HUES48 (cell line): Measurements from ENCODE around the gene AIM2.
"Not testable (repeated sequence)": the region's sequence is repeated elsewhere in the genome, so short reads cannot be mapped to it uniquely, and the experiment has no call there.

Experiments used
- H3K27ac ChIP-seq: one replicate; pipeline ENCODE4 v1.7.0; 2013; ENCODE audit warnings: low read depth, low read length, inconsistent platforms
- H3K27me3 ChIP-seq: 2 replicates; pipeline ENCODE4 v1.6.1; 2013; ENCODE audit warnings: mild to moderate bottlenecking, low read length; ENCODE audit not compliant: control insufficient read depth, insufficient read depth
- H3K36me3 ChIP-seq: 2 replicates; pipeline ENCODE4 v1.6.1; 2013; ENCODE audit warnings: low read length; ENCODE audit not compliant: control insufficient read depth, insufficient read depth
- H3K4me1 ChIP-seq: 2 replicates; pipeline ENCODE4 v1.6.1; 2013; ENCODE audit warnings: mild to moderate bottlenecking, low read length; ENCODE audit not compliant: control insufficient read depth, insufficient read depth
- H3K4me3 ChIP-seq: 2 replicates; pipeline ENCODE4 v1.5.1; 2013; ENCODE audit warnings: mild to moderate bottlenecking, low read depth, low read length
- H3K9ac ChIP-seq: 2 replicates; pipeline ENCODE4 v1.6.1; 2013; ENCODE audit warnings: mild to moderate bottlenecking, low read depth, low read length, moderate library complexity
- H3K9me3 ChIP-seq: 2 replicates; pipeline ENCODE4 v1.6.1; 2013; ENCODE audit warnings: low read length; ENCODE audit not compliant: control insufficient read depth, insufficient read depth

The AIM2 gene

GRCh38 chr1:159076438-159077119, at the start of gene AIM2:
TSS of gene AIM2 (minus strand) at chr1:159076766. CDS start at chr1:159073499, 3,267 bp downstream.
- H3K4me1 ChIP-seq, result no peaks in the 10 kb centered on the region
- H3K9me3 ChIP-seq, result no peaks in the 10 kb centered on the region
- H3K9ac ChIP-seq, result no peak within 1 kb of the TSS
- H3K4me3 ChIP-seq, result no peak within 1 kb of the TSS
- no peaks in the 10 kb centered on the region for H3K36me3 ChIP-seq
- no peak within 1 kb of the TSS for H3K27ac ChIP-seq
- no peaks in the 10 kb centered on the region for H3K27me3 ChIP-seq

- Histone ChIP-seq H3K4me3 (no peak overlapping the region), H3K9me3 (no peaks in the 10 kb centered on the region), H3K36me3 (no peaks in the 10 kb centered on the region), H3K4me1 (peaks cover 7% of the 10 kb centered on the region; the same call in 1 of the 2 replicates), H3K27me3 (no peaks in the 10 kb centered on the region), H3K9ac (no peak overlapping the region), H3K27ac (no peak overlapping the region)
Observed at GRCh38 chr1:159123587-159123986, 47.0 kb upstream of the AIM2 start.

- H3K36me3 ChIP-seq, result no peaks in the 10 kb centered on the region
- H3K27ac ChIP-seq, result no peak overlapping the region
- no peaks in the 10 kb centered on the region for H3K9me3 ChIP-seq
- H3K9ac ChIP-seq, result no peak overlapping the region
- no peaks in the 10 kb centered on the region for H3K27me3 ChIP-seq
- H3K4me1 ChIP-seq, result peaks cover 7% of the 10 kb centered on the region; the same call in 1 of the 2 replicates
- no peak overlapping the region for H3K4me3 ChIP-seq
Observed at GRCh38 chr1:159122005-159122621, 45.5 kb upstream of the AIM2 start.

- no peaks in the 10 kb centered on the region for H3K9me3 ChIP-seq
- H3K4me3 ChIP-seq, result no peak overlapping the region
- no peak overlapping the region for H3K9ac ChIP-seq
- no peaks in the 10 kb centered on the region for H3K27me3 ChIP-seq
- H3K36me3 ChIP-seq, result no peaks in the 10 kb centered on the region
- no peak overlapping the region for H3K27ac ChIP-seq
- H3K4me1 ChIP-seq, result peaks cover 7% of the 10 kb centered on the region; the same call in 1 of the 2 replicates
Observed at GRCh38 chr1:159121526-159121925, 45.0 kb upstream of the AIM2 start.

GRCh38 chr1:159120317-159120716, 43.8 kb upstream of the AIM2 start:
- Histone ChIP-seq H3K36me3 (no peaks in the 10 kb centered on the region), H3K9ac (no peak overlapping the region), H3K9me3 (no peaks in the 10 kb centered on the region), H3K4me1 (peaks cover 7% of the 10 kb centered on the region; the same call in 1 of the 2 replicates), H3K27me3 (no peaks in the 10 kb centered on the region), H3K27ac (no peak overlapping the region), H3K4me3 (no peak overlapping the region)

- H3K9me3 ChIP-seq, result no peaks in the 10 kb centered on the region
- no peaks in the 10 kb centered on the region for H3K36me3 ChIP-seq
- H3K27me3 ChIP-seq, result no peaks in the 10 kb centered on the region
- no peak overlapping the region for H3K9ac ChIP-seq
- H3K4me1 ChIP-seq, result no peaks in the 10 kb centered on the region
- no peak overlapping the region for H3K27ac ChIP-seq
- H3K4me3 ChIP-seq, result no peak overlapping the region
Observed at GRCh38 chr1:159113596-159114433, 37.2 kb upstream of the AIM2 start.

- H3K4me1 ChIP-seq, H3K4me3 ChIP-seq, H3K27me3 ChIP-seq, H3K36me3 ChIP-seq, H3K9me3 ChIP-seq, H3K9ac ChIP-seq, H3K27ac ChIP-seq: not testable (repeated sequence)
Observed at GRCh38 chr1:159103021-159103420, 26.5 kb upstream of the AIM2 start.

GRCh38 chr1:159100589-159100988, 24.0 kb upstream of the AIM2 start:
- no peak overlapping the region for H3K27ac ChIP-seq

GRCh38 chr1:159098596-159098995, 22.0 kb upstream of the AIM2 start:
- H3K9me3 ChIP-seq, result no peaks in the 10 kb centered on the region
- no peak overlapping the region for H3K4me3 ChIP-seq
- H3K36me3 ChIP-seq, result no peaks in the 10 kb centered on the region
- no peaks in the 10 kb centered on the region for H3K27me3 ChIP-seq
- H3K4me1 ChIP-seq, result no peaks in the 10 kb centered on the region
- no peak overlapping the region for H3K27ac ChIP-seq
- H3K9ac ChIP-seq, result no peak overlapping the region

More at GRCh38 chr1:159100589-159100988, 24.0 kb upstream of the AIM2 start:
- Histone ChIP-seq H3K4me1 (no peaks in the 10 kb centered on the region), H3K27me3 (no peaks in the 10 kb centered on the region), H3K4me3 (no peak overlapping the region), H3K9me3 (no peaks in the 10 kb centered on the region), H3K9ac (no peak overlapping the region), H3K36me3 (no peaks in the 10 kb centered on the region)

GRCh38 chr1:159092036-159092760, 15.6 kb upstream of the AIM2 start:
- Histone ChIP-seq H3K9me3 (no peaks in the 10 kb centered on the region), H3K27ac (no peak overlapping the region), H3K4me3 (no peak overlapping the region), H3K4me1 (no peaks in the 10 kb centered on the region), H3K9ac (no peak overlapping the region), H3K36me3 (no peaks in the 10 kb centered on the region), H3K27me3 (no peaks in the 10 kb centered on the region)
